Kidney (tissue), 14 donors: ENCODE results near the gene CREBZF. TPM values are rescaled to one million over a fixed set of nuclear protein-coding genes. Genes with fewer than 3 reads are reported as not detected.

Source experiments
- DNase-seq, 5 donors: peaks; one replicate each; pipeline ENCODE4 v3.0.0-alpha.2; 2013 to 2020
- FAIRE-seq: peaks from 2 replicates; lab custom pipeline; 2012; peaks lifted over from hg19 to GRCh38; lab: Jason Lieb, UNC
- H3K27ac ChIP-seq, 2 donors: one replicate each; pipeline ENCODE4 v1.7.0; 2013; ENCODE audit warnings: low read depth in 2 of 2, low read length in 2 of 2, inconsistent platforms in 1 of 2
- H3K27me3 ChIP-seq: one replicate; pipeline ENCODE4 v1.7.1; 2013; ENCODE audit warnings: low read length, inconsistent platforms; ENCODE audit not compliant: control insufficient read depth, insufficient read depth
- H3K36me3 ChIP-seq, 3 donors: one replicate each; pipeline versions ENCODE4 v1.7.0 to v1.7.1; 2013; ENCODE audit warnings: low read length in 3 of 3, control low read depth in 1 of 3, inconsistent platforms in 1 of 3; ENCODE audit not compliant: insufficient read depth in 3 of 3, control insufficient read depth in 2 of 3
- H3K4me1 ChIP-seq, 3 donors: one replicate each; pipeline versions ENCODE4 v1.7.0 to v1.7.1; 2013; ENCODE audit warnings: low read length in 3 of 3, inconsistent platforms in 1 of 3, low read depth in 1 of 3; ENCODE audit not compliant: control insufficient read depth in 2 of 3, insufficient read depth in 2 of 3
- H3K4me3 ChIP-seq, 3 donors: one replicate each; pipeline versions ENCODE4 v1.7.0 to v1.8.1; 2013; ENCODE audit warnings: low read length in 3 of 3, control low read depth in 1 of 3, inconsistent platforms in 1 of 3
- H3K9ac ChIP-seq, 3 donors: one replicate each; pipeline versions ENCODE4 v1.7.0 to v1.7.1; 2013; ENCODE audit warnings: low read length in 3 of 3, control low read depth in 1 of 3, inconsistent platforms in 1 of 3
- H3K9me3 ChIP-seq, 3 donors: one replicate each; pipeline versions ENCODE4 v1.7.0 to v1.7.1; 2013; ENCODE audit warnings: low read length in 3 of 3, control low read depth in 1 of 3, inconsistent platforms in 1 of 3; ENCODE audit not compliant: control insufficient read depth in 2 of 3, insufficient read depth in 1 of 3
- CTCF ChIP-seq: IDR thresholded peaks from 3 replicates; pipeline ENCODE4 v1.5.1; 2012; ENCODE audit warnings: mild to moderate bottlenecking, moderate library complexity, borderline replicate concordance; ENCODE audit not compliant: insufficient read depth; ENCODE audit errors: extremely low read depth
- intact Hi-C: fragments of 100-400 bp; cut with DNase I; formaldehyde crosslinking; loops from one replicate; pipeline ENCODE4 v1.11.1; 2022
- polyA plus RNA-seq: library from polyadenylated mRNA; stranded (reverse); fragments of 350-450 nt; fragmentation: Illumina TruSeq; extraction: RNeasy Lipid Tissue Mini Kit (QIAGEN cat#74804); gene quantifications from one replicate; pipeline ENCODE4 v1.2.3, GENCODE V29; 2014; ENCODE audit warnings: low read depth, low replicate concordance; ENCODE audit not compliant: insufficient read depth
- total RNA-seq: library from RNA; stranded (reverse); fragmentation: NEBNext Ultra II Directional; extraction: Animal tissue kit (Norgen Biotek cat#: 25700); gene quantifications from one replicate; pipeline ENCODE4 v1.2.1, GENCODE V29; 2021
- donor health status: control.
- donor health status: control.
- donor health status: control.
- donor health status: control.
- donor health status: control.
- donor health status: DM: yes; HTN: yes; CAD: no.
- donor health status: Normal renal cell carcinoma (clear cell type).

The CREBZF gene
- total and polyA plus RNA-seq, 2 donors from 2014 or later, result 15.2 to 44.7 TPM

DNA sequence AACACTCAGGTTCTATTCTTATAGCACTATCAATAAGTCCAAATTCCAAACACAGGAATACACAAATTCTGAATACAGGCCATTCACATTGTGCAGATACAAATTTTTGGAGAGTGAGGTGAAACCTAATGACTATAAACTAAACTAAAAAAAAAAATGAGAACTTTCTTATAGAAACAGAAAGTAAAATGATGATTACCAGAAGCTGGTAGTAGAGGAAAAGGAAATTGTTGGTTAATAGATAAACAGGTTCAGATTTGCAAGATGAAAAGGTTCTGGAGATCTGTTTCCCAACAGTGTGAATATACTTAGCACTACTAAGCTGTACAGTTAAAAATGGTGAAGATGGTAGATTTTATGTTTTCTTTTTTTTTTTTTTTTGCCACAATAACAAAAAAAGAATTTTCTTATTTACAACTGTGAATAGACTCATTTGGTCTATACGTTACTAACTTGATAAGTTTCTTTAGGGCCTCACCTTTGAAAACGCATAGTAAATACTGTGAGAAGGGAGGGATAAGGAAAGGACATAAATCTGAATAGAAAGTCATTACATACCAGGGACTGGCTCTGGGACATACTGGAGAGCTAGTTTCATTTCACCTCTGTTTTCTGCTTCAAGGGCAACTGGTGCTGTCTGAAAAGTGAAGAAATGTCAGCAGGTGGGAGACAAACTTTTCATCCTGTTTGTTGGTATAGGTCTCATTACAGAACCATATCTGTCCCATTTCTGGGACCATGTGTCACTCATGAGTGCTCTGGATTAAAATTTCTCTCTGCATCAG lies 35.2 kb upstream of the CREBZF start:
- H3K36me3 ChIP-seq, result peaks cover 0 to 3% (median 2%) of the 10 kb centered on the region in 3 donors
- no peak overlapping the region for H3K4me3 ChIP-seq
- H3K27me3 ChIP-seq, result no peaks in the 10 kb centered on the region
- peak in 1 of 5 donors; percentile 36 for DNase-seq
- no peak overlapping the region for H3K9ac ChIP-seq
- intact Hi-C loops, result no loop called here
- FAIRE-seq, result no peak
- TF ChIP-seq CTCF, result no peak
- H3K4me1 ChIP-seq, result no peaks in the 10 kb centered on the region
- no peaks in the 10 kb centered on the region for H3K9me3 ChIP-seq
- peak overlapping the region in 1 of 2 donors; percentile 36 for H3K27ac ChIP-seq

DNA sequence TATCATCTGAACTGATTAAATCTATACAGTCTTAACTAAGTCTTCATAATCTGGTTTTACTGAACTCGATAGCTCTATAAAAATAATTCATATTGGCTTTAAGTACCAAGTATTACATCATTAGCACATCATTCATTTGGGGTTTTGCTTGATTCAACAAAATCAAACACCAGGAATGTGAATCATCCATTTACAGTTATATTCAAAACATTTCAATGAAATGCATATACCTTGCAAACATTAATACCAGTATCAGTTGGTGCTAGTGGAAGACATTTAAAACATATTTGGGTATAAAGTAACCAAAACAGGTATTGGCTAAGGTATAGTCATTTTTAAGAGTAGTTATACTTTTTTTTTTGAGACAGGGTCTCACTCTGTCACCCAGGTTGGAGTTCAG lies 33.3 kb upstream of the CREBZF start:
- Histone ChIP-seq H3K4me3 (no peak overlapping the region), H3K36me3 (peaks cover 0 to 3% (median 2%) of the 10 kb centered on the region in 3 donors), H3K4me1 (no peaks in the 10 kb centered on the region), H3K27me3 (no peaks in the 10 kb centered on the region), H3K9ac (no peak overlapping the region), H3K27ac (no peak overlapping the region), H3K9me3 (no peaks in the 10 kb centered on the region)
- no peak for DNase-seq
- intact Hi-C loops, result no loop called here
- TF ChIP-seq CTCF, result no peak
- FAIRE-seq, result no peak

DNA sequence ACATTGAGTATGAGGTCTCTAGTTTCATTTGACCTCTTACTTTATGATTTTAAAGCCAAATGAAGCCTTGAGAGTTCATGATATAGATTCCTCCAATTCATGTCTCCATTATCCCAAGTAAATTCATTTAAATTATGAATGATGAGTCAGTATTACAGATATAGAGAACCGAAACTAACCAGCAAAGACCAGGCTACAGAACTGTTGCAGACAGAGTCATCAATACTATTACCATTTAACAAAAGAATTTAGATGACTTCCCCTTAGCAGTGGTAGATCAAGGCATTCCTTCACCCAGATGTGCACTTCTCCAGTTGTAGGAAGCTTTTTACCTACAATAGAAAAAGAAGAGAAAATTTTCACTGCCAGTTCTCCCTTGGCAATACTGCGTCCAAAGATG lies 32.8 kb upstream of the CREBZF start:
- DNase-seq (no peak), FAIRE-seq (no peak)
- H3K36me3 ChIP-seq, result peaks cover 0 to 3% (median 2%) of the 10 kb centered on the region in 3 donors
- TF ChIP-seq CTCF, result no peak
- H3K27ac ChIP-seq, result no peak overlapping the region
- H3K9me3 ChIP-seq, result no peaks in the 10 kb centered on the region
- no peaks in the 10 kb centered on the region for H3K27me3 ChIP-seq
- H3K9ac ChIP-seq, result no peak overlapping the region
- no peaks in the 10 kb centered on the region for H3K4me1 ChIP-seq
- H3K4me3 ChIP-seq, result no peak overlapping the region
- intact Hi-C loops, result no loop called here

DNA sequence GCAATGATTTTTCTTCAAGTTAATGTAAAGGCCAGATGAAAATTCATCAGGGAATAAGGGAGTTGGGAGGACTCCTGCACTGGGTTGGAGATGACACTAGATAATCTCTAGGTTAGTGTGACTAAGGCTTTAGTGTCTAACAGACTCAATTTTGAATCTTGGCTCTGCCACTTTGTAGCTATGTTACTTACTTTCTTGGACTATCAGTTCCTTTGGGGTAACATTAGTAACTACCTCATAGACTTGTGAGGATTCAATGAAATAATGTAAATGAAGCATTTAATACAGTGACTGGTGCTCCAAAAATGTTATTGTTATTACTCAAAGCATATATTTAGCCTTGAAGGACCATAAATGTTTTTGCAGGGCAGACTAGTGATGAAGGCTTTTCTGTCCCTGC lies 30.6 kb upstream of the CREBZF start:
- FAIRE-seq (no peak), DNase-seq (no peak)
- no peak overlapping the region for H3K4me3 ChIP-seq
- TF ChIP-seq CTCF, result no peak
- H3K27ac ChIP-seq, result no peak overlapping the region
- H3K27me3 ChIP-seq, result no peaks in the 10 kb centered on the region
- intact Hi-C loops, result no loop called here
- no peaks in the 10 kb centered on the region for H3K4me1 ChIP-seq
- no peak overlapping the region for H3K9ac ChIP-seq
- no peaks in the 10 kb centered on the region for H3K9me3 ChIP-seq
- H3K36me3 ChIP-seq, result peaks cover 0 to 4% (median 2%) of the 10 kb centered on the region in 3 donors
